ENCODE measurements around the gene TAPBP.

The TAPBP gene

GRCh38 chr6:33313105-33313708 lies 671 bp downstream of the TAPBP start:
- no peak for TF ChIP-seq CTCF (IDR thresholded peaks at IDR 0.05; ENCODE audit: low read depth, low read length)
- peak overlapping the region; percentile 87 for H3K4me3 ChIP-seq (ENCODE audit: low read depth, low read length)

GRCh38 chr6:33312361-33313104 lies 1.3 kb downstream of the TAPBP start:
- H3K4me3 ChIP-seq (ENCODE audit: low read depth, low read length) = peak overlapping the region; percentile 87
- no peak for TF ChIP-seq CTCF (IDR thresholded peaks at IDR 0.05; ENCODE audit: low read depth, low read length)

- TF ChIP-seq CTCF (IDR thresholded peaks at IDR 0.05; ENCODE audit: low read depth, low read length) = no peak
- H3K4me3 ChIP-seq (ENCODE audit: low read depth, low read length) = no peak overlapping the region
Measured at GRCh38 chr6:33306356-33306755, 7.5 kb downstream of the TAPBP start.

DNA sequence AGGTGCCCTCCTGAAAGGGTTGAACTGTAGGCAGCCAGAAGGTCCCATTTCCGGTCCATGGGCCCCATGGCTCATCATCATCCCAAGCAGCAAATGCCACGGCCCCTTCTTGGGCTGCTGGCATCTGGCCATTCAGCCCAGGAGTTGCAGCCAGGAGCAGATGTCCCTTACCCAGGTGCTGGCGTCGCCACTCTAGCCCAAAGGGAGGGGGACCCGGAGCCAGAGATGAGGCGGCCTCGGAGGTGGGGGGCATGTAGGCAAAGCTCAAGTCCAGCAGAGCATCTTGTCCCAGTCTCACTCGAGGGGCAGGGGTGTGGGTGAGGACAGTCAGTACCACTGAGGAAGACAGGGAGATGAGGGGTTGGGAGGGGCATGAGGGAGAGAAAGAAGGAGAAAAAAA lies 8.8 kb downstream of the TAPBP start:
- H3K4me3 ChIP-seq (ENCODE audit: low read depth, low read length) = no peak overlapping the region
- no peak for TF ChIP-seq CTCF (IDR thresholded peaks at IDR 0.05; ENCODE audit: low read depth, low read length)

DNA sequence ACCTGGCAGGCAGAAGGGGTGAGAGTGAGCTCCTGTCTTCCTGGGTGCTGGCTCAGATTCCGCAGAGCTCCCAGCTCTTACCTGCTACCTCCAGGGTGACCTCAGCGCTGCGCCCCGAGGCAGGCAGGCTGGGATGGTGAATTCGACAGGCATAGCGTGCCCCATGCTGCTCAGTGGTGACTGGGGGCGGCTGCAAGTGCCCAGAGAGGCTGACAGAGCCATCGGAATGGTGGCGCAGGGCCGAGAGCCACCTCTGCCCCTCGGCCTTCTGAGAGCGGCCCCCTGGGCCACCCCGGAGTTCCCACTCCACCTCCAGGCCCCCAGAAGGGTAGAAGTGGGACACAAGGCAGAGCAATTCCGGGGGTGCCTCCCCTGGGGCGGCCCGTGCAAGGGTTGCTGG lies 9.7 kb downstream of the TAPBP start:
- no peak for TF ChIP-seq CTCF (IDR thresholded peaks at IDR 0.05; ENCODE audit: low read depth, low read length)
- no peak overlapping the region for H3K4me3 ChIP-seq (ENCODE audit: low read depth, low read length)

DNA sequence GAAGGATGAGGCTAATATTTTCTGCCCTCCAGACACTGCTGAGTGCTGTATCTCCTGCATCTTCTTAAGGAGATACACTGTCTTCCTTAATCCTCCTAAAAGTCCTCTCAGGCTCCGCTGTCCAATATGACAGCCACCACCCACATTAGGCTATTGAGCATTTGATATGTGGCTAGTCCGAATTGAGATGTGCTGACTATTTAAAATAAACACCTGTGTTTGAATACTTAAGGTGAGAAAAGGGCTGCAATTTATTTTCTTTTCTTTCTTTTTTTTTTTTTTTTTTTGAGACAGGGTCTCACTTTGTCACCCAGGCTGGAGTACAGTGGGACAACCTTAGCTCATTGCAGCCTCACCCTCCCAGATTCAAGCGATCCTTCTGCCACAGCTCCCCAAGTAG lies 12.0 kb downstream of the TAPBP start:
- H3K4me3 ChIP-seq (ENCODE audit: low read depth, low read length) = no peak overlapping the region
- TF ChIP-seq CTCF (IDR thresholded peaks at IDR 0.05; ENCODE audit: low read depth, low read length) = no peak

- peak overlapping the region; percentile 83 for H3K4me3 ChIP-seq (ENCODE audit: low read depth, low read length)
- TF ChIP-seq CTCF (IDR thresholded peaks at IDR 0.05; ENCODE audit: low read depth, low read length) = peak; percentile 63
Measured at GRCh38 chr6:33299237-33299944, 14.5 kb downstream of the TAPBP start.
